K562 (cell line): ENCODE results near the gene C1QBP.

Experiments used
- TOE1 ChIP-seq, 2 experiments: fragments of 450-650 bp in 1 of 2; sonication (generic) in 1 of 2; formaldehyde crosslinking in 1 of 2; IDR thresholded peaks; 2 replicates each; pipeline versions ENCODE4 v1.7.1 to v1.8.0; 2016 to 2022; ENCODE audit warnings: borderline replicate concordance in 2 of 2, mild to moderate bottlenecking in 2 of 2, antibody characterized with exemption in 1 of 2, inconsistent platforms in 1 of 2, low read depth in 1 of 2, missing genetic modification reagents in 1 of 2, moderate library complexity in 1 of 2
- TF ChIP-seq, protein P1 (sequence below): sonication (generic); formaldehyde crosslinking; IDR thresholded peaks from 2 replicates; pipeline ENCODE4 v1.8.0; 2022; ENCODE audit warnings: missing genetic modification reagents, mild to moderate bottlenecking, borderline replicate concordance
- TF ChIP-seq, protein P2 (sequence below): sonication (generic); IDR thresholded peaks from 2 replicates; pipeline ENCODE4 v1.6.1; 2016

DNA sequence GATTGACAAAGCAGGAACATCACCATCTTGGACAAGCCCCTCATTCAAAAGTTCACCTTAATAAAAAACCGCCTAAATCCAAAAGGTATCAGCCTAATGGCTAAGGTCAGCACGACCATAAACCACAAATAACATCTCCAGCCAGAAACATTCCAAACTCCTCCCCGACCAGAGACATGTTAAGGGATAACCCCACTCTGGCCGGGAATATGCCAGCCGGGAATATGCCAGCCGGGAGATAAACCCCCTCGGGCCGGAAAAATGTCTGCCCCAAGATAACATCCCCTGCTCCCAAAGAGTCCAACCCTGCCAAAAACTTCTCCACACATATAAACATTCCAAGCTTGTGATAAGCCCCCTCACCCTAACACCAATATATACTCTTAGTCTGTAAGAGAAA lies 28.5 kb upstream of the C1QBP start:
- TF ChIP-seq, protein P1, sequence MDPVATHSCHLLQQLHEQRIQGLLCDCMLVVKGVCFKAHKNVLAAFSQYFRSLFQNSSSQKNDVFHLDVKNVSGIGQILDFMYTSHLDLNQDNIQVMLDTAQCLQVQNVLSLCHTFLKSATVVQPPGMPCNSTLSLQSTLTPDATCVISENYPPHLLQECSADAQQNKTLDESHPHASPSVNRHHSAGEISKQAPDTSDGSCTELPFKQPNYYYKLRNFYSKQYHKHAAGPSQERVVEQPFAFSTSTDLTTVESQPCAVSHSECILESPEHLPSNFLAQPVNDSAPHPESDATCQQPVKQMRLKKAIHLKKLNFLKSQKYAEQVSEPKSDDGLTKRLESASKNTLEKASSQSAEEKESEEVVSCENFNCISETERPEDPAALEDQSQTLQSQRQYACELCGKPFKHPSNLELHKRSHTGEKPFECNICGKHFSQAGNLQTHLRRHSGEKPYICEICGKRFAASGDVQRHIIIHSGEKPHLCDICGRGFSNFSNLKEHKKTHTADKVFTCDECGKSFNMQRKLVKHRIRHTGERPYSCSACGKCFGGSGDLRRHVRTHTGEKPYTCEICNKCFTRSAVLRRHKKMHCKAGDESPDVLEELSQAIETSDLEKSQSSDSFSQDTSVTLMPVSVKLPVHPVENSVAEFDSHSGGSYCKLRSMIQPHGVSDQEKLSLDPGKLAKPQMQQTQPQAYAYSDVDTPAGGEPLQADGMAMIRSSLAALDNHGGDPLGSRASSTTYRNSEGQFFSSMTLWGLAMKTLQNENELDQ = no peak
- TF ChIP-seq, protein P2, sequence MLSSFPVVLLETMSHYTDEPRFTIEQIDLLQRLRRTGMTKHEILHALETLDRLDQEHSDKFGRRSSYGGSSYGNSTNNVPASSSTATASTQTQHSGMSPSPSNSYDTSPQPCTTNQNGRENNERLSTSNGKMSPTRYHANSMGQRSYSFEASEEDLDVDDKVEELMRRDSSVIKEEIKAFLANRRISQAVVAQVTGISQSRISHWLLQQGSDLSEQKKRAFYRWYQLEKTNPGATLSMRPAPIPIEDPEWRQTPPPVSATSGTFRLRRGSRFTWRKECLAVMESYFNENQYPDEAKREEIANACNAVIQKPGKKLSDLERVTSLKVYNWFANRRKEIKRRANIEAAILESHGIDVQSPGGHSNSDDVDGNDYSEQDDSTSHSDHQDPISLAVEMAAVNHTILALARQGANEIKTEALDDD = no peak
- TF ChIP-seq TOE1 (IDR thresholded peaks at IDR 0.05; ENCODE audit: borderline replicate concordance) (no peak), TOE1 (CRISPR knock-in tag; IDR thresholded peaks at IDR 0.05; ENCODE audit: borderline replicate concordance, low read depth) (no peak)
